GM21528 (cell line): ENCODE measurements around the gene RASSF9.

Experiments
- ATAC-seq: cut with Tn5 transposase; IDR thresholded peaks from one replicate; pipeline ENCODE4 v1.9.1; 2021; ENCODE audit warnings: mild to moderate bottlenecking, moderate library complexity; ENCODE audit not compliant: unreplicated experiment, low FRiP score

RASSF9 gene

DNA sequence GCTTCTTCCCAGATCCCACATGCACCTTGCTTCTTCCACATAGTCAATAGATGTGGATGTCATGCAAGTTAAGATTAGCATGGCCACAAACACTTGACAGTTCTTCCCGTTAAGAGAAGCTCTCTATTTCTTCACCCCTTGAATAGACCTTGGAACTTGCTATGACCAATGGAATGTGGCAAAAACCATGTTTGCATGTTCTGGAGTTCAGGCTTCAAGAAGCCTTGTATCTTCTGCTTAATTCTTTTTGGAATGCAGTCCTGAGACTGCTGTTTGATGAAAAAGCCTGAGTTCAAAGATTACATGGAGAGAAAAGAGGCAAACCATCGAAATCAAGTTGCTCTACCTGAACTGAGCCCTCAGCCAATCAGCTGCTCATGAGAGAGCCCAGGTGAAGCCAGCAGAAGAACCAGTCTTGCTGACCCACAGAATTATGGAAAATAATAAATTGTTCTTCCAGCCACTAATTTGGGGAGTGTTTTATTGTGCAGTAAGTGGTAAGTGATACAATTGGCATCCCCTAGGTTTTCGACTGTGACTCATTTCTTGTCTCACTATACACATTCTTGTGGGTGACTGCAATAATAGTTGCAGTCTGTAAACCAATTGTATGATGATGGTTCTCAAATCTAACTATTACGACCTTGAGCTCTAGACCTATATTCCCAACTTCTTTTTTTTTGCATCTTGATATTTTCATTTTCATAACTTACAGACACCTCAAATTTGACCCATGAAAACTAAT, 12.6 kb downstream of the RASSF9 start:
- no peak for ATAC-seq

GRCh38 chr12:85821759-85822158, 14.4 kb downstream of the RASSF9 start:
- ATAC-seq = no peak

GRCh38 chr12:85821206-85821605, 15.0 kb downstream of the RASSF9 start:
- ATAC-seq = no peak

- ATAC-seq = no peak
Observed at GRCh38 chr12:85820101-85820500, 16.1 kb downstream of the RASSF9 start.

- no peak for ATAC-seq
Observed at GRCh38 chr12:85814741-85815140, 21.5 kb downstream of the RASSF9 start.

DNA sequence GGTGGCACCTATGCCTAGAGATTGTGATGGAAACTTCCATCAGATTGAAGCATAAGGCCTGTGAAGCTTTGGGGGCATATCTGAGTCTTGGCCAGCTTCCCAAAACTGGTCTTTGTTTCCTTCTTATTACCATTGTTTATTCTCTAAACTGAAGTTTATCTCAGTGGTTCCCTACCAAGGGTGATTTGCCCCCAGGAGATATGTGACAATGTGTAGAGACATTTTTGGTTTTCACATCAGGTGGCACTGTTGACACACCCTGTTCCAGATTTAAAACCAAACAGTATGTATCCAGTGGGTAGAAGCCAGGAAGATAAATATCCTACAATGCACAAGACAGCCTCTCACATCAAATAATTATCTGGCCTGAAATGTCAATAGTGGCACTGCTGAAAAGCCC, 22.1 kb downstream of the RASSF9 start:
- ATAC-seq = no peak

DNA sequence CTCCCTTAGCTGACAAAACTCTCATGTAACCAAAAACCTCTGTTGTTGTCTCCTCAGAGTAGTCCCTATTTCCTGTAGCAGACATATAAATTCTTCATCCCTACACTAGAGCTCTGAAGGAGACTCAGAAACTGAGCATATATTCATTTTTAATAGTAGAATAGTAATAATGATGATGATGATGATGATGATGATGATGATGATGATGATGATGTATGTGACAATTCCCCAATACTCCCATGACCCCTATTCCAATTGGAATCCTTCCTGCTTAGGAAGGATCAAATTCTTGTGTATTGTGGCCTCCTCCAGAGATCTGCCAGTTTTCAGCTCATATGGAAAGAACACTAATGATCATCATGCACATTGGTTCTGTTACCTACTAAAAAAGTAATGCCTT, 26.7 kb downstream of the RASSF9 start:
- no peak for ATAC-seq

GRCh38 chr12:85807730-85808129, 28.5 kb downstream of the RASSF9 start:
- ATAC-seq = no peak

- no peak for ATAC-seq
Observed at GRCh38 chr12:85805654-85806053, 30.6 kb downstream of the RASSF9 start.

- ATAC-seq = no peak
Observed at GRCh38 chr12:85804663-85805062, 31.5 kb downstream of the RASSF9 start.

GRCh38 chr12:85803923-85804322, 32.3 kb downstream of the RASSF9 start:
- no peak for ATAC-seq

DNA sequence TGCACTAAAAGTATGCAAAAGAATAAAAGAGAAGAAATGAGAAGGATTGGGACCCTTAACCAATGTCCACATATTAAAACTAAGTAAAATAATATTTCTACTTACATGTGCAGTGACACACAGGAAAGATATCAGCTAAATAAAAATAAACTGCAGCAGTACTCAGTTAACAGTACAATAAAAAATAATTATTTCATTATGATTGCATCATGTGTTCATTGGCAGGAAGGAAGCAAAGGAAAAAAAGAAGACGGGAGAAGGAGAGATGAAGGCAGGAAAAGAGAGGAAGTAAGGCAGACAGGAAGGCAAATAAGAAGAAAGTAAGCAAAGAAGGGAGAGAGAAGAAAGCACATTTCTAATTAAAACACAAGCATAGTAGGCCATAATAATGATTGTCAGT, 33.0 kb downstream of the RASSF9 start:
- ATAC-seq = no peak

- ATAC-seq = no peak
Observed at GRCh38 chr12:85798122-85798521, 38.1 kb downstream of the RASSF9 start.

DNA sequence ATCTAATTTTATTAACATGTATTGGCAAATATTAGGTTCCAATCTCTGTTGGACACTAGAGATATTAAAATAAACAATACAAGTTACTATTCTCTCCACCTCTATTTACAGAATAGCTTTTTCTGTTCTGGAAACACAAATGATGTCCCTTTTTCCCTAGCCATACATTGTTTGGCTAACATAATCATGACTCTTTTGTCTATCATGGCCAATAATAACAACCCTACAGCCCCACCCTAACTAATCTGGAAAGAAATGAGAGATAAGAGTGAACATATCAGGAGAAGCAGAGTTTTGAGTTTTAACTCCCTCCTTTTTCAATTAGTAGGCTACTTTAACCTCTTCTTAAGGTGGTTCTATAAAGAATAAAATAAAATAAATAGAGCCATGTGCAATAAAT, 40.2 kb downstream of the RASSF9 start:
- no peak for ATAC-seq

DNA sequence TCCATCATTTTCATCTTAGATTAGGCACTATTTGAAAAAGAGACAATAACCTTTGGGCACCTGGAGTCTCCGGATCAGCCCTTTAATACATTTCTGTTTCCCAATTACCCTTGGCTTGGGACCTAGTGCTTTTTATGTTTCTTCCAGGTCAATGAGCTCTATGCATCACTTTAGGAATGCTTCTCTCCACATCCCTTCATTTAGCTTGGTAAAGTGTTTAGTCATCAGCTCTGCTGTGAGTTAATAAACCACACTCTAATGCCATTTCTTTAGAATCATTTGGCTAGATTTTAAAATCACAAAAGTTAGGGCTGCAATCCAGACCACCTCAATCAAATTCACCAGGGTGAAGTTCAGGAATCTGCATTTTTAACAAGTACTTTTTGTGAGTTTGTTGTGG, 41.7 kb downstream of the RASSF9 start:
- ATAC-seq = no peak

DNA sequence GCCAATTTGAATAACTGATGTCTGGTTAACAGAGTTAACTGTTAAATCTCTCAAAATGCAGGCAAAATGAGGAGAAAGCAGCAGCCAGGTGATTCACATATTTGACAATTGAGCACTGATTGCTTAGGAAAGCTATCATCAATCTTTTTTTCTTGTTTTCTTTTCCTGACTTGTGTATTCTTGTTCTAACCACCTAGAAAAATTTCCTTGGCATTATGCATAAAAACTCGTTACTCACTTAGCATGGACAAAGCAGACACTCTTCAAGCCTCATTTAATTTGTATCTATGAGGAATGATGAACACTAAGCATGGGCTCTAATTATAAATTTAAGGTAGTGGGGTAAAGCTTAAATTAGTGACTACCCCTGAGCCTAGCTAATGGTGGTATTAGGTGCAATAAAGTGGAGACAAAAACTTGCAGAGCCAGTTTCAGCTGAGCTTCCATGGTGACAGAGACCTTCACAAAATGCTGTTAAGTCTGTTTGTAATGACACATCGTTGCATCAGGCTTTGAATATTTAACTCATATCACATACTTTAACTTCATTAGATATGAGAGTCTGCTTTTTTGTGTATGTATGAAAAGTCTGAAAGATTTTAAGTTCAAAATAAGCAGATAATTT, 52.0 kb downstream of the RASSF9 start:
- no peak for ATAC-seq

DNA sequence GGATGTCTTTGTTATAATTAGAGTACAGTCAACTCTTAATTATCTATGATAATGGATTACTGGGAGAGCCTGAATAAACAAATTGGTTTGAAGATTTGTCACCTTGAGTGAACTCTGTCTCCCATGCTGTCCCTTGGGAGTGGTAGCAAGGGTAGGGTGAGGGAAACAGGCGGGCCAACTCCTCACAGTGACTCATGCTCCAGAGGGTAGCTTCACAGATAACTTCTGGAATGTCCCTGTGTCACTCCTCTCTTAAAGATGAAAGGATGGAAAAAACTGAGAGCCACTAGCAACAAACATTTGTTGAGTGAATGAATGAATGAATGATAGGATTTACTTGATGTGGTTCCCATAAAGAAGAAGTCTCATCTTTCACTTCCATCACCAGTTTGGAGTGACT, 53.5 kb downstream of the RASSF9 start:
- no peak for ATAC-seq

DNA sequence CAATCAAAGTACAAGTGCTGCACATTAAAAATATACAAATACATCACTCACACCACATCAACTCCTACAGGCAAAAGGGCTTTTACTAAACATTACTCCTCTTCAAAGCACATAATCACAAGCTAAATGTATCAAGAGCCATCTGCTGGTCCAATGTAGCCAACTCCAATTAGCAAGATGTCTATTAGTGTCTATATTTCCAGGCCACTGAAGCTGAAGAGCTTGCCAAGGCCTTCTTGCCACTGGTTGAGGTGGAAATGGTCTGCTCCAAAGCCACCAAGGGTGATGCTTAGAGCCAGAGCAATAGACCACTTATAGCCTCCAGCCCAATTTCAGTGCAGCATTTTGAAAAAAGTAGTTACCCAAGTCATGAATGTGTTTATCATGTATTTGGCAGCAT, 54.4 kb downstream of the RASSF9 start:
- no peak for ATAC-seq

GRCh38 chr12:85779768-85780167, 56.4 kb downstream of the RASSF9 start:
- ATAC-seq = no peak

GRCh38 chr12:85775091-85775490, 61.1 kb downstream of the RASSF9 start:
- no peak for ATAC-seq

DNA sequence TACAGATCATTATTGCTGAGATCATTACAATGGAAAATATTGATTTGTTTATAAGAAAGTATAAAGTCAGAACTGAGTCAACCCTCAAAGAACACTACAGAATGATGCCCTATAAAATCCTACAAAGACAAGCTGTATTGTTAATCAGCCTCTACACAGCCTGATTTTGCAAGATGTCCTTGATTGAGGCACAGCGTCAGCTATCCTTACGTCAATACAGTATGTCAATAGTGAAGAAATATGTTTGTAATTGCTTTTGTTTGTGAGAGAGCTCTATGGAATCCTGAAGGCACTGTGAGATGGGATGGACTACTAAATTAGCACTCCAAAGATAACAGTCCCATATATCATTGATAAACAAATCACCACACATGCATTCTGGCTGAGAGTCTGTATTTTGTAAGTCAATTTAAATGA, 70.7 kb downstream of the RASSF9 start:
- no peak for ATAC-seq

DNA sequence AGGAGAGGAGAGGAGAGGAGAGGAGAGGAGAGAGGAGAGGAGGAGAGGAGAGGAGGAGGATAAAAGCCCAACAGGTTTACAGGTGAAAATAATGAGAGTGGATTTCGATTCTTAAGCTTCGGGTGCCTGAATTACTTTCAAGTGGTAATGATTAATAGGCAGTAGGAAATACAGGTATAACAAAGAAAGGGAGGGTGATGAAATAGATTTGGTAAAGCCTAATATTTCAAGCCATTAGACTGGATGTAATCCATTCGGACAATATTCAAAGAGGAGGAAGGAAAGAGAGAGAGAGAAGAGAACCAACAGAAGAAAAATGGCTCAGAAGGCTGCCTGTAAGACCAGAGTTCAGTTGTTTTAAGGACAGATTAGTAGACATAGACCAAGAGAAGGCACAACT, 76.6 kb downstream of the RASSF9 start:
- no peak for ATAC-seq
